GM12801 (cell line): ENCODE results near the gene IFNG-AS1.

Experiments used
- TF ChIP-seq, protein P1 (sequence below): IDR thresholded peaks from one replicate; pipeline ENCODE4 v1.5.1; 2011; ENCODE audit warnings: control low read depth; ENCODE audit not compliant: insufficient read length; ENCODE audit errors: extremely low read depth

Gene IFNG-AS1

DNA sequence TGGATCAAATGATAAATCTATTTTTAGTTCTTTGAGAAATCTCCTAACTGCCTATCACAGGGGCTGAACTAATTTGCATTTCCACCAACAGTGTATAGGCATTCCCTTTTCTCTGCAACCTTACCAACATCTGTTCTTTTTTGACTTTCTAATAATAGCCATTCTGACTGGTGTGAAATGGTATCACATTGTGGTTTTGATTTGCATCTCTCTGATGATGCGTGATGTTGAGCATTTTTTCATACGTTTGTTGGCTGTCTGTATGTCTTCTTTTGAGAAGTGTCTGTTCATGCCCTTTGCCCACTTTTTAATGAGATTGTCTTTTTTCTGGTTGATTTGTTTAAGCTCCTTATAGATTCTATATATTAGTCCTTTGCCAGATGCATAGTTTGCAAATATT, 67.1 kb downstream of the IFNG-AS1 start:
- TF ChIP-seq, protein P1, sequence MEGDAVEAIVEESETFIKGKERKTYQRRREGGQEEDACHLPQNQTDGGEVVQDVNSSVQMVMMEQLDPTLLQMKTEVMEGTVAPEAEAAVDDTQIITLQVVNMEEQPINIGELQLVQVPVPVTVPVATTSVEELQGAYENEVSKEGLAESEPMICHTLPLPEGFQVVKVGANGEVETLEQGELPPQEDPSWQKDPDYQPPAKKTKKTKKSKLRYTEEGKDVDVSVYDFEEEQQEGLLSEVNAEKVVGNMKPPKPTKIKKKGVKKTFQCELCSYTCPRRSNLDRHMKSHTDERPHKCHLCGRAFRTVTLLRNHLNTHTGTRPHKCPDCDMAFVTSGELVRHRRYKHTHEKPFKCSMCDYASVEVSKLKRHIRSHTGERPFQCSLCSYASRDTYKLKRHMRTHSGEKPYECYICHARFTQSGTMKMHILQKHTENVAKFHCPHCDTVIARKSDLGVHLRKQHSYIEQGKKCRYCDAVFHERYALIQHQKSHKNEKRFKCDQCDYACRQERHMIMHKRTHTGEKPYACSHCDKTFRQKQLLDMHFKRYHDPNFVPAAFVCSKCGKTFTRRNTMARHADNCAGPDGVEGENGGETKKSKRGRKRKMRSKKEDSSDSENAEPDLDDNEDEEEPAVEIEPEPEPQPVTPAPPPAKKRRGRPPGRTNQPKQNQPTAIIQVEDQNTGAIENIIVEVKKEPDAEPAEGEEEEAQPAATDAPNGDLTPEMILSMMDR: no peak

GRCh38 chr12:68063900-68064590, 74.8 kb downstream of the IFNG-AS1 start:
- TF ChIP-seq, protein P1: no peak

DNA sequence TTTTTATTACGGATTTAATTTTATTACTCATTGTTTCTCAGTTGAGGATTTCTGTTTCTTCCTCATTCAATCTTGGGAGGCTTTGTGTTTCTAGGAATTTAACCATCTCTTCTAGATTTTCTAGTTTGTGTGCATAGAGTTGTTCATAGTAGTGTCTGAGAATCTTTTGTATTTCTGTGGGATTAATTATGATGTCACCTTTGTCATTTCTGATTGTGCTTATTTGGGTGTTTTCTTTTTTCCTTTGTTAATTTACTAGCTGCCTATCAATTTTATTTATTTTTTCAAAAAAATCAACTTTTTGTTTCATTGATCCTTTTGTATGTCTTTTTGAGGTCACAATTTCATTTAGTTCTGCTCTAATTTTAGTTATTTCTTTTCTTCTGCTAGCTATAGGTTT, 75.9 kb downstream of the IFNG-AS1 start:
- TF ChIP-seq, protein P1: no peak

GRCh38 chr12:68065687-68066086, 76.4 kb downstream of the IFNG-AS1 start:
- TF ChIP-seq, protein P1: no peak

DNA sequence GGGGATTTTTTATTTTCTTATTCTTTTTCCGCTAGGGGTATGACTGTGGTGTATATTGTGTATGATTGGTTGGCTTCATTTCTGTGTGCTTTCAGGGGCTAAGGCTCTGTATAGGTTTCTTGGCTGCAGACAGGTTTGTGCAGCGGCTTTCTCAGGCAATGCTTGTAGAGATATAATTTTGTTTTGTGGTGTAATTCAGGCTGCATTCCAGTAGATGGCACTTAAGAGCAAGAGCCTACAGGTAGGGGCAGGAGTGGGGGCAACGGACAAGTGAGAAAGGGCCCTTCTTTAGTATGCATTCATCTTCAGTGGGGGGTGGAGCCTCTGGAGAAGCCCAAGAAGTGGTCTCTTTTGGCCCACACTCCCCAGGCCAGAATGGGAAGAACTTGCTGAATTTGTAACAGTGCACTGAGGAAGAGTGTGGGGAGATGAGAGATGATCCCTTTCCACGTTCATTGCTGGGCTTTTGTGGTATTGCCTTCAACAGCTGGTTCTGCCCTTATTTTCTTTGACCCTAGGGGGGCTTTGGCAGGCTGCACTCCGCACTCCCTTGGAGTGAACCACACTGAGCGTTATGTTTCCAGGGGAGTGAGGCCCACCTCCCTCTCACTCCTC, 78.6 kb downstream of the IFNG-AS1 start:
- TF ChIP-seq, protein P1: no peak

GRCh38 chr12:68069275-68069674, 80.0 kb downstream of the IFNG-AS1 start:
- TF ChIP-seq, protein P1: no peak
